HG03342 (cell line): ENCODE data around the gene DNAH8.

Experiments used
- ATAC-seq: cut with Tn5 transposase; IDR thresholded peaks from one replicate; pipeline ENCODE4 v1.9.1; 2021; ENCODE audit warnings: mild to moderate bottlenecking, moderate library complexity; ENCODE audit not compliant: unreplicated experiment

DNAH8 gene

GRCh38 chr6:38955861-38956260 is 240.8 kb downstream of the DNAH8 start:
- ATAC-seq, result no peak

DNA sequence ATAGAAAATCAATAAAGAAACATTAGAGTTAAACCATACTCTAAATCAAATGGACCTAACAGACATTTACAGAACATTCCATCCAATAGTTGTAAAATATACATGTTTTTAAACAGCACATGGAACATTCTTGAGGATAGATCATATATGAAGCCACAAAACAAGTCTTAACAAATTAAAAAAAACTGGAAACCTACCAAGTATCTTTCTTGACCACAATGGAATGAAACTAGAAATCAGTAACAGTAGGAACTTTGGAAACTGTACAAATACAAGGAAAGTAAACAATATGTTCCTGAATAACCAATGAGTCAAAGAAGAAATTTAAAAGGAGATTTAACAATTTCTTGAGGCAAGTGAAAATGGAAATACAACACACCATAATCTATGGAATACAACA is 242.3 kb downstream of the DNAH8 start:
- no peak for ATAC-seq

DNA sequence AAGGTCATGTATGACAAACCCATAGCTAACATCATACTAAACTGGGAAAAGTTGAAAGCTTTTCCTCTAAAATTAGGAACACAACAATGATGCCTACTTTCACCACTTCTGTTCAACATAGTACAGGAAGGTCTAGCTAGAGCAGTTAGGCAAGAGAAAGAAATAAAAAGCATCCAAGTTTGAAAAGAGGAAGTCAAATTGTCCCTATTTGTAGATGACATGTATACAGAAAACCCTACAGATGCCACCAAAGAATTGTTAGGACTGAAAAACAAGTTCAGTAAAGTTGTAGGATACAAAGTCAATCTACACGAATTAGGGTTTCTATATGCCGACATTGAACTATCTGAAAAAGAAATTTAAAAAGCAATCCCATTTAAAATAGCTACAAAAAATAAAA is 244.0 kb downstream of the DNAH8 start:
- ATAC-seq, result no peak

DNA sequence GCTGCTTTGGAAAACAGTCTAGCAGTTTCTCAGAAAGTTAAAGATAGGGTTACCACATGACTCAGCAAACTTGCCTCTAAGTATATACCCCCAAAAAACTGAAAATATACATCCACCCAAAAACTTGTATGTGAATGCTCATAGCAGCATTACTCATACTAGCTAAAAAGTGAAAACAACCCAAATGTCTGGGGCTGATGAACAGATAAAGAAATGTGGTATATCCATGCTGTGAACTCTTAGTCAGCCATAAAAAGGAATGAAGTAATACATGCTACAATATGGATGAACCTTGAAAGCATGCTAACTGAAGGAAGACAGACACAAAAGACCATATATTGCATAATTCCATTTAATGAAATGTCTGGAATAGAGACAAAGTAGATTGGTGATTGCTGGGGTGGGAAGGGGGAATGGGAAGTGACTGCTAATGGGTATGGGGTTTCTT is 253.6 kb downstream of the DNAH8 start:
- no peak for ATAC-seq

GRCh38 chr6:38973178-38974057 is 258.3 kb downstream of the DNAH8 start:
- no peak for ATAC-seq

DNA sequence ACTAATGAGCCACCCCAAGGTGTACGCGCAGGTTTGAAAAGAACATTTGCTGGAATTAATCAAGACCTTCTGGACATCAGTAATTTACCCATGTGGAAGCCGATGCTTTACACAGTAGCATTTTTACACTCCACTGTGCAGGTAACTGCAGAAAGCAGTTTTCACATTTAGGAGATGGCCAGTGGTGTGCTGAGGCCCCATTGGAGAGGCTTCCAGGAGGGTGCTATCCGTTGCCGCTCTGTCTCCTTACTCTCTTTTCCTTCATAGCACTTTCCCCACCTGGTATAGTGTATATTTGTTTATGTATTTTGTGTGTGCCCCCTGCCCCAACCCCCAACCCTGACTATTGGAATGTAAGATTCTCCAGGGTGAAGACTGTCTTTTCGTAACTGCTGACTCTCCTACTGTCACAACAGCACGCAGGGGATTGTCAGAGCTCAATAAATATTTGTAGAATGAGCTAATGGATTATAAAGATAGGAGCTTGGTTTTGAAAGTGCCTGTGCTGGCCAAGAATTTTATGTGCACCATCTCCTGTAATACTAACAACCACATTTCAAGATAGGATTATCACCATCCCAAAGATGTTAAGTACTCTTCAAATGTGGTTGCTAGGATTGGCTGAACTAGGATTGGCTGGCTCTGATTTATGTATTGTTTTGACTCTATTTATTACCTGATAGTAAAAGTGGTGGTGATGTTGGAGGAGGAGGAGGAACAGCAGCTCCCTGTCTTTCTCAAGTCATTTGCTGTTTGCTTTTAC is 259.5 kb downstream of the DNAH8 start:
- ATAC-seq, result no peak

GRCh38 chr6:38975621-38976049 is 260.5 kb downstream of the DNAH8 start:
- no peak for ATAC-seq

- ATAC-seq, result no peak
These were observed 260.9 kb downstream of the DNAH8 start for GRCh38 chr6:38976051-38976450.

- no peak for ATAC-seq
These were observed 261.8 kb downstream of the DNAH8 start for GRCh38 chr6:38976801-38977500.

GRCh38 chr6:38978139-38978704 is 263.1 kb downstream of the DNAH8 start:
- ATAC-seq, result no peak

DNA sequence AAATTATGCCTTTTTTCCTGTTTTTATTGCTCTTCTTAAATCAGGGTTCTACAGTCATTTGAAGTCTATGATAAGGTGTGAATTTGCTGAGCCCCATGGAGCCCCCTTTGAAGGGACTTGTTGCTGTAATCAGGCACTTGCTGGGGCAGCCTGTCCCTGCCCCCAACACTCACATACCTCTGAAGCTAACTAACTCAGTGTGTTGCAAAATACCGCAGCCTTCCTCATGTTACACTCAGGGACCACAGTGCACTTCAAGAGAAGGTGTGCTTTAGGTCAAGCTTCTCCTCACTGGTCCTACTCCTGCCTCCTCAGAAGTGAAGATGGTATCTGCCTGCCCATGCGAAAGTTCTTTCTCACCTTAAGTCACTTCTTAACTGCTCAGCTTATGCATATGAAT is 267.4 kb downstream of the DNAH8 start:
- ATAC-seq, result no peak

DNA sequence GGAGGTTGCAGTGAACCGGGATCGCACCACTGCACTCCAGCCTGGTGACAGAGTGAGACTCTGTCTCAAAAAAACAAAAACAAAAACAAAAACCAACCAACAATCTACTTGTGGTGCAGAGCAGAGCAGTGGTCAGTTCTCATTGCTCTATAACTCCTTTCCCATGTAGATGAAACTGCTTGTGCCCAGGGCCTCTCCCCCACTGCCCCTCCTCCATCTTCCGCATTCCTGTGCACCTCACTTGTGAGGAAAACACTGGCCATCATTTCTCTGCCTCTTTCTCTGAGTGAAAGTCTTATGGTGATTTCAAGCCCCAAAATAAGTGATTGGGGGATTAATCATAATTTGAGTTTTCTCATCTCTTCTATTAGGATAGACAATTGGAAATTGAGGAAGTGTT is 269.6 kb downstream of the DNAH8 start:
- no peak for ATAC-seq

GRCh38 chr6:38985839-38986238 is 270.7 kb downstream of the DNAH8 start:
- no peak for ATAC-seq

GRCh38 chr6:38987503-38987902 is 272.4 kb downstream of the DNAH8 start:
- ATAC-seq, result no peak

- no peak for ATAC-seq
These were observed 273.8 kb downstream of the DNAH8 start for GRCh38 chr6:38988736-38989449.

DNA sequence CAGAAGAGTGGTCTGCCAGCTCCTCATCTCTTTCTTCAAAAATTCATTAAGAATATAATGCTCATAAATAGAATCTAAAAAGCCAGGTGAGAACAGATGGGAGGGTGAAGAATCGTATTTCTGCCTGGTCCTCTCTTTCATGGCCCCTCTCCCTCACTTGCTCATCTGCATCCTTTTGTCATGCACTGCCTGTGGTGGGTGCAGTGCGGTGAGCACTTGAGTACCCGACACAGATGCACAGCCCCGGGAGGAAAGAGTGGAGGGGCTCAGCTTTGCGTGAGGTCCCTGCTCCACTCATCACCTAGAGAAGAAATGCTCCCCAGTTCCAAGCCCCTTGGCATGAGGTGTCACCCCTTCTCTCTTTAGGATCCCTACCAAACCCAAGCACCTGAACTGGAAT is 275.4 kb downstream of the DNAH8 start:
- no peak for ATAC-seq

GRCh38 chr6:38996676-38997075 is 281.6 kb downstream of the DNAH8 start:
- ATAC-seq, result no peak

- ATAC-seq, result no peak
These were observed 282.1 kb downstream of the DNAH8 start for GRCh38 chr6:38997128-38997761.

- no peak for ATAC-seq
These were observed 288.0 kb downstream of the DNAH8 start for GRCh38 chr6:39003072-39003471.

- ATAC-seq, result no peak
These were observed 288.4 kb downstream of the DNAH8 start for GRCh38 chr6:39003492-39003891.
